A549 (cell line): ENCODE data around the gene LRIG3. TPM values are rescaled to one million over a fixed set of nuclear protein-coding genes. Genes with fewer than 3 reads are reported as not detected.

ENCODE experiments used
- ATAC-seq, 2 experiments: fragments of 200-7000 bp in 1 of 2; fragments of >200 bp in 1 of 2; cut with Nextera tagmentation in 1 of 2; cut with Tn5 transposase in 1 of 2; 3 replicates each; pipeline versions ENCODE4 v1.8.0 to v1.9.1; 2018 to 2020; ENCODE audit warnings: mild to moderate bottlenecking in 1 of 2, moderate library complexity in 1 of 2
- CTCF ChIA-PET: fragments of 300-600 bp; sonication (Branson Sonifier 250); formaldehyde crosslinking; extraction: SDS; loops from one replicate; lab custom pipeline; 2021; ENCODE audit warnings: antibody characterized with exemption, inconsistent platforms; lab: Yijun Ruan, JAX
- POLR2A ChIA-PET: fragments of 350-600 bp; formaldehyde crosslinking; extraction: SDS; loops from one replicate; lab custom pipeline; 2021; ENCODE audit warnings: antibody characterized with exemption, inconsistent platforms; lab: Yijun Ruan, JAX
- DNase-seq, 2 experiments: peaks; one replicate each; pipeline versions ENCODE4 v3.0.0 to v3.0.0-alpha.2; 2011 to 2016; ENCODE audit warnings: low read depth in 1 of 2, low spot score in 1 of 2
- FAIRE-seq: peaks from 2 replicates; lab custom pipeline; 2011; peaks lifted over from hg19 to GRCh38; lab: Jason Lieb, UNC
- H3K27ac ChIP-seq, 2 experiments: fragments of >200 bp; sonication (Bioruptor Twin); formaldehyde crosslinking; 3 replicates each; pipeline ENCODE4 v1.5.1; 2016 to 2017
- H3K4me1 ChIP-seq: fragments of >200 bp; sonication (Bioruptor Twin); formaldehyde crosslinking; 3 replicates; pipeline ENCODE4 v1.6.1; 2016
- H3K4me2 ChIP-seq: fragments of >200 bp; sonication (Bioruptor Twin); formaldehyde crosslinking; 3 replicates; pipeline ENCODE4 v1.6.1; 2016
- H3K4me3 ChIP-seq: fragments of >200 bp; sonication (Bioruptor Twin); formaldehyde crosslinking; 3 replicates; pipeline ENCODE4 v1.5.1; 2016
- H3K9me3 ChIP-seq: fragments of >200 bp; sonication (Bioruptor Twin); formaldehyde crosslinking; 3 replicates; pipeline ENCODE4 v1.6.1; 2016
- ATOH8 ChIP-seq: fragments of 250-450 bp; sonication (Bioruptor Pico); IDR thresholded peaks from 2 replicates; pipeline ENCODE4 v1.5.0; 2020; ENCODE audit warnings: low read depth, mild to moderate bottlenecking, moderate library complexity
- BHLHE40 ChIP-seq: IDR thresholded peaks from 2 replicates; pipeline ENCODE4 v1.6.1; 2012; ENCODE audit warnings: low read depth, low read length, inconsistent platforms
- CEBPB ChIP-seq, 2 experiments: fragments of >200 bp in 1 of 2; sonication (Bioruptor Twin) in 1 of 2; formaldehyde crosslinking in 1 of 2; IDR thresholded peaks; 2 replicates each; pipeline ENCODE4 v1.6.1; 2012 to 2016
- EP300 ChIP-seq, 2 experiments: fragments of >200 bp; sonication (Bioruptor Twin); formaldehyde crosslinking; IDR thresholded peaks; 2 replicates in 1 of 2; 3 replicates in 1 of 2; pipeline ENCODE4 v1.6.1; 2016 to 2017
- FOSL2 ChIP-seq, 2 experiments: fragments of 450-650 bp in 1 of 2; fragments of >200 bp in 1 of 2; sonication (Bioruptor Twin) in 1 of 2; formaldehyde crosslinking; IDR thresholded peaks; 2 replicates each; pipeline versions ENCODE4 v1.5.0 to v1.6.1; 2016 to 2020; ENCODE audit warnings: mild to moderate bottlenecking in 1 of 2, moderate library complexity in 1 of 2
- FOXS1 ChIP-seq: fragments of 250-450 bp; sonication (Bioruptor Pico); IDR thresholded peaks from 2 replicates; pipeline ENCODE4 v1.5.0; 2020; ENCODE audit warnings: mild to moderate bottlenecking, moderate library complexity
- HDAC2 ChIP-seq: fragments of 200-600 bp; sonication (generic); IDR thresholded peaks from 2 replicates; pipeline ENCODE4 v1.6.1; 2016
- HOXA7 ChIP-seq: fragments of 250-450 bp; sonication (Bioruptor Pico); IDR thresholded peaks from 2 replicates; pipeline ENCODE4 v1.5.0; 2020; ENCODE audit warnings: mild to moderate bottlenecking, moderate library complexity
- JUN ChIP-seq, 2 experiments: fragments of >200 bp; sonication (Bioruptor Twin); formaldehyde crosslinking; IDR thresholded peaks; 2 replicates in 1 of 2; 3 replicates in 1 of 2; pipeline ENCODE4 v1.6.1; 2016 to 2017
- KDM1A ChIP-seq: fragments of 200-600 bp; sonication (generic); IDR thresholded peaks from 2 replicates; pipeline ENCODE4 v1.6.1; 2016; ENCODE audit warnings: low read depth, mild to moderate bottlenecking
- MAFK ChIP-seq: fragments of 450-650 bp; IDR thresholded peaks from 2 replicates; pipeline ENCODE4 v1.6.1; 2014; ENCODE audit not compliant: partially characterized antibody
- MYC ChIP-seq: IDR thresholded peaks from 2 replicates; pipeline ENCODE4 v1.6.1; 2012; ENCODE audit warnings: mild to moderate bottlenecking, inconsistent platforms, low read length, improper control_type of control experiment, borderline replicate concordance
- NR3C1 ChIP-seq: fragments of >200 bp; sonication (Bioruptor Twin); formaldehyde crosslinking; IDR thresholded peaks from 3 replicates; pipeline ENCODE4 v1.6.1; 2017
- POLR2AphosphoS2 ChIP-seq: conservative IDR thresholded peaks from 2 replicates; pipeline ENCODE4 v1.6.1; 2012; ENCODE audit warnings: low read length, improper control_type of control experiment, inconsistent platforms
- RCOR1 ChIP-seq: fragments of 150-350 bp; IDR thresholded peaks from 2 replicates; pipeline ENCODE4 v1.6.1; 2014; ENCODE audit warnings: antibody characterized with exemption, low read length, low read depth
- REST ChIP-seq: fragments of 200-600 bp; sonication (generic); IDR thresholded peaks from 2 replicates; pipeline ENCODE4 v1.6.1; 2016; ENCODE audit warnings: antibody characterized with exemption, mild to moderate bottlenecking, moderate library complexity
- RFX5 ChIP-seq: fragments of 450-650 bp; IDR thresholded peaks from 2 replicates; pipeline ENCODE4 v1.7.1; 2014; ENCODE audit warnings: antibody characterized with exemption, mild to moderate bottlenecking, moderate library complexity
- RNF2 ChIP-seq: fragments of 200-600 bp; sonication (generic); IDR thresholded peaks from 2 replicates; pipeline ENCODE4 v1.6.1; 2016; ENCODE audit warnings: low read depth, mild to moderate bottlenecking, antibody characterized with exemption, moderate library complexity, borderline replicate concordance
- SMC3 ChIP-seq: fragments of >200 bp; sonication (Bioruptor Twin); formaldehyde crosslinking; IDR thresholded peaks from 3 replicates; pipeline ENCODE4 v1.6.1; 2018; ENCODE audit warnings: inconsistent platforms
- ZNF302 ChIP-seq: fragments of 250-450 bp; sonication (Bioruptor Pico); IDR thresholded peaks from 2 replicates; pipeline ENCODE4 v1.9.0; 2021; ENCODE audit warnings: inconsistent platforms, mild to moderate bottlenecking, moderate library complexity
- WGBS: methylation state at CpG from one replicate; pipeline ENCODE4 v1.1.6; 2017; ENCODE audit errors: missing lambda C conversion rate; 5-methylcytosine and 5-hydroxymethylcytosine counted together
- polyA minus RNA-seq: library from RNA; depleted of rRNA, polyadenylated mRNA; stranded (reverse); fragments of >200 nt; gene quantifications from 2 replicates; pipeline ENCODE4 v1.2.3, GENCODE V29; 2011; rRNA and poly(A)+ RNA removed
- polyA plus RNA-seq, 4 experiments: library from polyadenylated mRNA; depleted of rRNA in 3 of 4; stranded (reverse); fragments of >200 nt; fragmentation: RNase III in 1 of 4; extraction: RNeasy Plus Mini Kit Qiagen cat#74134 plus additional on column Dnase treatment in 1 of 4; gene quantifications; 2 replicates in 3 of 4; 3 replicates in 1 of 4; pipeline ENCODE4 v1.2.3, GENCODE V29; 2011 to 2017
- TF ChIP-seq, protein P1 (sequence below): fragments of >200 bp; sonication (Bioruptor Twin); formaldehyde crosslinking; IDR thresholded peaks from 3 replicates; pipeline ENCODE4 v1.6.1; 2016
- TF ChIP-seq, protein P2 (sequence below): fragments of >200 bp; sonication (Bioruptor Twin); formaldehyde crosslinking; IDR thresholded peaks from 2 replicates; pipeline ENCODE4 v1.6.1; 2016
- TF ChIP-seq, protein P3 (sequence below): fragments of 450-650 bp; IDR thresholded peaks from 2 replicates; pipeline ENCODE4 v1.6.1; 2014; ENCODE audit warnings: antibody characterized with exemption
- TF ChIP-seq, protein P4 (sequence below): fragments of 250-450 bp; sonication (Bioruptor Pico); IDR thresholded peaks from 2 replicates; pipeline ENCODE4 v1.5.0; 2021; ENCODE audit warnings: mild to moderate bottlenecking, moderate library complexity, borderline replicate concordance

LRIG3 gene, protein sequence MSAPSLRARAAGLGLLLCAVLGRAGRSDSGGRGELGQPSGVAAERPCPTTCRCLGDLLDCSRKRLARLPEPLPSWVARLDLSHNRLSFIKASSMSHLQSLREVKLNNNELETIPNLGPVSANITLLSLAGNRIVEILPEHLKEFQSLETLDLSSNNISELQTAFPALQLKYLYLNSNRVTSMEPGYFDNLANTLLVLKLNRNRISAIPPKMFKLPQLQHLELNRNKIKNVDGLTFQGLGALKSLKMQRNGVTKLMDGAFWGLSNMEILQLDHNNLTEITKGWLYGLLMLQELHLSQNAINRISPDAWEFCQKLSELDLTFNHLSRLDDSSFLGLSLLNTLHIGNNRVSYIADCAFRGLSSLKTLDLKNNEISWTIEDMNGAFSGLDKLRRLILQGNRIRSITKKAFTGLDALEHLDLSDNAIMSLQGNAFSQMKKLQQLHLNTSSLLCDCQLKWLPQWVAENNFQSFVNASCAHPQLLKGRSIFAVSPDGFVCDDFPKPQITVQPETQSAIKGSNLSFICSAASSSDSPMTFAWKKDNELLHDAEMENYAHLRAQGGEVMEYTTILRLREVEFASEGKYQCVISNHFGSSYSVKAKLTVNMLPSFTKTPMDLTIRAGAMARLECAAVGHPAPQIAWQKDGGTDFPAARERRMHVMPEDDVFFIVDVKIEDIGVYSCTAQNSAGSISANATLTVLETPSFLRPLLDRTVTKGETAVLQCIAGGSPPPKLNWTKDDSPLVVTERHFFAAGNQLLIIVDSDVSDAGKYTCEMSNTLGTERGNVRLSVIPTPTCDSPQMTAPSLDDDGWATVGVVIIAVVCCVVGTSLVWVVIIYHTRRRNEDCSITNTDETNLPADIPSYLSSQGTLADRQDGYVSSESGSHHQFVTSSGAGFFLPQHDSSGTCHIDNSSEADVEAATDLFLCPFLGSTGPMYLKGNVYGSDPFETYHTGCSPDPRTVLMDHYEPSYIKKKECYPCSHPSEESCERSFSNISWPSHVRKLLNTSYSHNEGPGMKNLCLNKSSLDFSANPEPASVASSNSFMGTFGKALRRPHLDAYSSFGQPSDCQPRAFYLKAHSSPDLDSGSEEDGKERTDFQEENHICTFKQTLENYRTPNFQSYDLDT
- polyA plus RNA-seq (2011; rRNA removed) (15.4 and 16.4 TPM in 2 replicates), polyA plus RNA-seq (2017; fragmentation: RNase III; extraction: RNeasy Plus Mini Kit Qiagen cat#74134 plus additional on column Dnase treatment) (3.7 to 4.8 TPM (median 4.0 TPM) in 3 replicates), polyA minus RNA-seq (26.6 and 30.6 TPM in 2 replicates)
- 5.4 and 6.2 TPM in 2 replicates for polyA plus RNA-seq (2012; cell fraction: cytosol; rRNA removed)
- 12.0 and 14.9 TPM in 2 replicates for polyA plus RNA-seq (2012; cell fraction: nucleus; rRNA removed)

GRCh38 chr12:58920102-58920960, at the start of gene LRIG3:
Gene LRIG3, minus strand, starts transcription at chr12:58920504. Its CDS starts 269 bp downstream, at chr12:58920235.
- Histone ChIP-seq H3K27ac (peak within 1 kb of the TSS; percentile 83 to 89), H3K4me3 (peak within 1 kb of the TSS; percentile 68), H3K9me3 (no peaks in the 10 kb centered on the region), H3K4me2 (peak within 1 kb of the TSS; percentile 75), H3K4me1 (peaks cover 48% of the 10 kb centered on the region)
- CTCF ChIA-PET: interaction anchor here (0.7 to 1.2 kb wide), 7 partner anchors 9 to 570 kb away, joined by 3 to 4 read pairs (median 4); no protein-coding TSS in a partner anchor
- POLR2A ChIA-PET: interaction anchor here (0.5 to 1.9 kb wide), 4 partner anchors 9 to 495 kb away, joined by 3 to 4 read pairs (median 3); no protein-coding TSS in a partner anchor
- DNase-seq: peak; percentile 85 to 90
- FAIRE-seq: no peak
- peak; percentile 95 to 97 for ATAC-seq
- under 1% methylated on average over 40 of the region's 80 CpGs for WGBS
- TF ChIP-seq, protein P1, sequence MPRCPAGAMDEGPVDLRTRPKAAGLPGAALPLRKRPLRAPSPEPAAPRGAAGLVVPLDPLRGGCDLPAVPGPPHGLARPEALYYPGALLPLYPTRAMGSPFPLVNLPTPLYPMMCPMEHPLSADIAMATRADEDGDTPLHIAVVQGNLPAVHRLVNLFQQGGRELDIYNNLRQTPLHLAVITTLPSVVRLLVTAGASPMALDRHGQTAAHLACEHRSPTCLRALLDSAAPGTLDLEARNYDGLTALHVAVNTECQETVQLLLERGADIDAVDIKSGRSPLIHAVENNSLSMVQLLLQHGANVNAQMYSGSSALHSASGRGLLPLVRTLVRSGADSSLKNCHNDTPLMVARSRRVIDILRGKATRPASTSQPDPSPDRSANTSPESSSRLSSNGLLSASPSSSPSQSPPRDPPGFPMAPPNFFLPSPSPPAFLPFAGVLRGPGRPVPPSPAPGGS: no peak
- TF ChIP-seq ATOH8 (CRISPR knock-in tag): no peak
- no peak for TF ChIP-seq KDM1A
- no peak for TF ChIP-seq CEBPB (IDR thresholded peaks at IDR 0.05)
- no peak for TF ChIP-seq FOSL2 (IDR thresholded peaks at IDR 0.05)
- no peak for TF ChIP-seq FOSL2 (CRISPR knock-in tag; IDR thresholded peaks at IDR 0.05)
- TF ChIP-seq, protein P2, sequence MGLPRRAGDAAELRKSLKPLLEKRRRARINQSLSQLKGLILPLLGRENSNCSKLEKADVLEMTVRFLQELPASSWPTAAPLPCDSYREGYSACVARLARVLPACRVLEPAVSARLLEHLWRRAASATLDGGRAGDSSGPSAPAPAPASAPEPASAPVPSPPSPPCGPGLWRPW: no peak
- TF ChIP-seq REST: no peak
- TF ChIP-seq NR3C1: no peak
- TF ChIP-seq, protein P3, sequence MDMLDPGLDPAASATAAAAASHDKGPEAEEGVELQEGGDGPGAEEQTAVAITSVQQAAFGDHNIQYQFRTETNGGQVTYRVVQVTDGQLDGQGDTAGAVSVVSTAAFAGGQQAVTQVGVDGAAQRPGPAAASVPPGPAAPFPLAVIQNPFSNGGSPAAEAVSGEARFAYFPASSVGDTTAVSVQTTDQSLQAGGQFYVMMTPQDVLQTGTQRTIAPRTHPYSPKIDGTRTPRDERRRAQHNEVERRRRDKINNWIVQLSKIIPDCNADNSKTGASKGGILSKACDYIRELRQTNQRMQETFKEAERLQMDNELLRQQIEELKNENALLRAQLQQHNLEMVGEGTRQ: peak; percentile 93
- no peak for TF ChIP-seq RNF2
- TF ChIP-seq HDAC2: peak; percentile 74; the same call in 1 of the 2 replicates
- TF ChIP-seq EP300 (IDR thresholded peaks at IDR 0.05): no peak
- no peak for TF ChIP-seq MAFK
- no peak; a peak in 1 of 5 replicates for TF ChIP-seq JUN (IDR thresholded peaks at IDR 0.05)
- no peak for TF ChIP-seq HOXA7 (CRISPR knock-in tag)
- no peak for TF ChIP-seq FOXS1 (CRISPR knock-in tag)
- TF ChIP-seq, protein P4, sequence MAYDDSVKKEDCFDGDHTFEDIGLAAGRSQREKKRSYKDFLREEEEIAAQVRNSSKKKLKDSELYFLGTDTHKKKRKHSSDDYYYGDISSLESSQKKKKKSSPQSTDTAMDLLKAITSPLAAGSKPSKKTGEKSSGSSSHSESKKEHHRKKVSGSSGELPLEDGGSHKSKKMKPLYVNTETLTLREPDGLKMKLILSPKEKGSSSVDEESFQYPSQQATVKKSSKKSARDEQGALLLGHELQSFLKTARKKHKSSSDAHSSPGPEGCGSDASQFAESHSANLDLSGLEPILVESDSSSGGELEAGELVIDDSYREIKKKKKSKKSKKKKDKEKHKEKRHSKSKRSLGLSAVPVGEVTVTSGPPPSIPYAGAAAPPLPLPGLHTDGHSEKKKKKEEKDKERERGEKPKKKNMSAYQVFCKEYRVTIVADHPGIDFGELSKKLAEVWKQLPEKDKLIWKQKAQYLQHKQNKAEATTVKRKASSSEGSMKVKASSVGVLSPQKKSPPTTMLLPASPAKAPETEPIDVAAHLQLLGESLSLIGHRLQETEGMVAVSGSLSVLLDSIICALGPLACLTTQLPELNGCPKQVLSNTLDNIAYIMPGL (CRISPR knock-in tag): no peak
- TF ChIP-seq MYC: peak; percentile 59; the same call in 1 of the 2 replicates
- no peak for TF ChIP-seq POLR2AphosphoS2
- peak; percentile 16; the same call in 2 of the 3 replicates for TF ChIP-seq SMC3
- TF ChIP-seq ZNF302: no peak
- 0 out of 2 replicates have a peak, but pooled peaks have one; percentile 49 for TF ChIP-seq RFX5
- TF ChIP-seq RCOR1: no peak
- TF ChIP-seq BHLHE40: no peak
